HG03175 (cell line): ENCODE measurements around the gene TTLL4.
A peak's percentile ranks its signal among the peaks of the same experiment; 100 is the strongest.
"Not testable (repeated sequence)": the region's sequence is repeated elsewhere in the genome, so short reads cannot be mapped to it uniquely, and the experiment has no call there.

ENCODE experiments used
- ATAC-seq: cut with Tn5 transposase; IDR thresholded peaks from one replicate; pipeline ENCODE4 v1.9.1; 2021; ENCODE audit warnings: mild to moderate bottlenecking, moderate library complexity; ENCODE audit not compliant: unreplicated experiment

TTLL4 gene

GRCh38 chr2:218710687-218711549 lies at the start of gene TTLL4:
TTLL4 (plus strand) TSS chr2:218710835; CDS start chr2:218737677, 26,842 bp downstream.
- peak; percentile 94 for ATAC-seq

GRCh38 chr2:218662377-218662776 lies 48.3 kb upstream of the TTLL4 start:
- ATAC-seq: no peak

- no peak for ATAC-seq
Observed at GRCh38 chr2:218662827-218663226, 47.8 kb upstream of the TTLL4 start.

- ATAC-seq: no peak
Observed at GRCh38 chr2:218663901-218664300, 46.7 kb upstream of the TTLL4 start.

GRCh38 chr2:218664653-218665052 lies 46.0 kb upstream of the TTLL4 start:
- ATAC-seq: no peak

- no peak for ATAC-seq
Observed at GRCh38 chr2:218671097-218671653, 39.5 kb upstream of the TTLL4 start.

- ATAC-seq: peak; percentile 98
Observed at GRCh38 chr2:218671654-218672566, 38.7 kb upstream of the TTLL4 start, which contains the start of the genes RNF25 and STK36. RNF25 (minus strand) TSS chr2:218672002; CDS start chr2:218671970, 32 bp downstream. STK36 (plus strand) TSS chr2:218672086; CDS start chr2:218672830, 744 bp downstream.

- no peak for ATAC-seq
Observed at GRCh38 chr2:218679119-218679518, 31.5 kb upstream of the TTLL4 start.

- no peak for ATAC-seq
Observed at GRCh38 chr2:218680061-218680460, 30.6 kb upstream of the TTLL4 start.

GRCh38 chr2:218687400-218688060 lies 23.1 kb upstream of the TTLL4 start:
- ATAC-seq: not testable (repeated sequence)

GRCh38 chr2:218691234-218691633 lies 19.4 kb upstream of the TTLL4 start:
- no peak for ATAC-seq

- no peak for ATAC-seq
Observed at GRCh38 chr2:218694405-218695145, 16.1 kb upstream of the TTLL4 start.

- ATAC-seq: no peak
Observed at GRCh38 chr2:218698885-218699284, 11.8 kb upstream of the TTLL4 start.

- no peak for ATAC-seq
Observed at GRCh38 chr2:218701806-218702205, 8.8 kb upstream of the TTLL4 start.

GRCh38 chr2:218703341-218703740 lies 7.3 kb upstream of the TTLL4 start:
- no peak for ATAC-seq

- peak; percentile 25 for ATAC-seq
Observed at GRCh38 chr2:218708086-218708485, 2.5 kb upstream of the TTLL4 start.

- no peak for ATAC-seq
Observed at GRCh38 chr2:218709908-218710307, 727 bp upstream of the TTLL4 start.

- no peak for ATAC-seq
Observed at GRCh38 chr2:218710334-218710686, 325 bp upstream of the TTLL4 start.

- no peak for ATAC-seq
Observed at GRCh38 chr2:218711550-218711929, 905 bp downstream of the TTLL4 start.

- no peak for ATAC-seq
Observed at GRCh38 chr2:218713922-218714321, 3.3 kb downstream of the TTLL4 start.
